HUES48 (cell line): ENCODE data around the gene NPM3.

Experiments used
- H3K27ac ChIP-seq: one replicate; pipeline ENCODE4 v1.7.0; 2013; ENCODE audit warnings: low read depth, low read length, inconsistent platforms
- H3K27me3 ChIP-seq: 2 replicates; pipeline ENCODE4 v1.6.1; 2013; ENCODE audit warnings: mild to moderate bottlenecking, low read length; ENCODE audit not compliant: control insufficient read depth, insufficient read depth
- H3K36me3 ChIP-seq: 2 replicates; pipeline ENCODE4 v1.6.1; 2013; ENCODE audit warnings: low read length; ENCODE audit not compliant: control insufficient read depth, insufficient read depth
- H3K4me1 ChIP-seq: 2 replicates; pipeline ENCODE4 v1.6.1; 2013; ENCODE audit warnings: mild to moderate bottlenecking, low read length; ENCODE audit not compliant: control insufficient read depth, insufficient read depth
- H3K4me3 ChIP-seq: 2 replicates; pipeline ENCODE4 v1.5.1; 2013; ENCODE audit warnings: mild to moderate bottlenecking, low read depth, low read length
- H3K9ac ChIP-seq: 2 replicates; pipeline ENCODE4 v1.6.1; 2013; ENCODE audit warnings: mild to moderate bottlenecking, low read depth, low read length, moderate library complexity
- H3K9me3 ChIP-seq: 2 replicates; pipeline ENCODE4 v1.6.1; 2013; ENCODE audit warnings: low read length; ENCODE audit not compliant: control insufficient read depth, insufficient read depth

The NPM3 gene

GRCh38 chr10:101818872-101819633, 35.8 kb upstream of the NPM3 start:
- H3K27ac ChIP-seq: peak overlapping the region; percentile 88
- H3K36me3 ChIP-seq: no peaks in the 10 kb centered on the region
- peaks cover 15% of the 10 kb centered on the region; the same call in 1 of the 2 replicates for H3K4me1 ChIP-seq
- H3K4me3 ChIP-seq: peak overlapping the region; percentile 97
- peak overlapping the region; percentile 61 for H3K9ac ChIP-seq
- H3K27me3 ChIP-seq: no peaks in the 10 kb centered on the region
- H3K9me3 ChIP-seq: no peaks in the 10 kb centered on the region

- Histone ChIP-seq H3K9ac (peak within 1 kb of the TSS; percentile 100), H3K27me3 (no peaks in the 10 kb centered on the region), H3K36me3 (peaks cover 3% of the 10 kb centered on the region), H3K9me3 (no peaks in the 10 kb centered on the region), H3K27ac (peak within 1 kb of the TSS; percentile 98), H3K4me1 (peaks cover 22% of the 10 kb centered on the region), H3K4me3 (peak within 1 kb of the TSS; percentile 97)
Observed at GRCh38 chr10:101818119-101818871, 35.0 kb upstream of the NPM3 start, which contains the start of gene OGA. TSS of gene OGA (minus strand) at chr10:101818444. CDS start at chr10:101818022, 422 bp downstream.

GRCh38 chr10:101817337-101818118, 34.3 kb upstream of the NPM3 start:
- no peaks in the 10 kb centered on the region for H3K9me3 ChIP-seq
- H3K9ac ChIP-seq: peak overlapping the region; percentile 100
- H3K4me3 ChIP-seq: peak overlapping the region; percentile 97
- H3K27ac ChIP-seq: peak overlapping the region; percentile 98
- H3K4me1 ChIP-seq: peaks cover 23% of the 10 kb centered on the region
- no peaks in the 10 kb centered on the region for H3K27me3 ChIP-seq
- peaks cover 11% of the 10 kb centered on the region for H3K36me3 ChIP-seq

GRCh38 chr10:101816913-101817336, 33.7 kb upstream of the NPM3 start:
- H3K9me3 ChIP-seq: no peaks in the 10 kb centered on the region
- H3K4me3 ChIP-seq: peak overlapping the region; percentile 97
- H3K36me3 ChIP-seq: peaks cover 17% of the 10 kb centered on the region
- no peaks in the 10 kb centered on the region for H3K27me3 ChIP-seq
- peak overlapping the region; percentile 98 for H3K27ac ChIP-seq
- peaks cover 24% of the 10 kb centered on the region for H3K4me1 ChIP-seq
- H3K9ac ChIP-seq: peak overlapping the region; percentile 100

- H3K36me3 ChIP-seq: peaks cover 22% of the 10 kb centered on the region
- peak overlapping the region; percentile 7 for H3K27ac ChIP-seq
- peaks cover 24% of the 10 kb centered on the region for H3K4me1 ChIP-seq
- peak overlapping the region; percentile 100 for H3K9ac ChIP-seq
- H3K27me3 ChIP-seq: no peaks in the 10 kb centered on the region
- peak overlapping the region; percentile 97 for H3K4me3 ChIP-seq
- H3K9me3 ChIP-seq: no peaks in the 10 kb centered on the region
Observed at GRCh38 chr10:101816376-101816775, 33.1 kb upstream of the NPM3 start.

GRCh38 chr10:101814466-101815071, 31.3 kb upstream of the NPM3 start:
- Histone ChIP-seq H3K4me1 (peaks cover 24% of the 10 kb centered on the region), H3K27me3 (no peaks in the 10 kb centered on the region), H3K4me3 (peak overlapping the region; percentile 97), H3K9me3 (no peaks in the 10 kb centered on the region), H3K27ac (no peak overlapping the region), H3K9ac (no peak overlapping the region), H3K36me3 (peaks cover 40% of the 10 kb centered on the region)

GRCh38 chr10:101812606-101813005, 29.4 kb upstream of the NPM3 start:
- Histone ChIP-seq H3K9ac (no peak overlapping the region), H3K27ac (no peak overlapping the region), H3K27me3 (no peaks in the 10 kb centered on the region), H3K4me3 (no peak overlapping the region), H3K9me3 (no peaks in the 10 kb centered on the region), H3K4me1 (peaks cover 20% of the 10 kb centered on the region), H3K36me3 (peaks cover 60% of the 10 kb centered on the region)

GRCh38 chr10:101807158-101807557, 23.9 kb upstream of the NPM3 start:
- no peaks in the 10 kb centered on the region for H3K27me3 ChIP-seq
- no peaks in the 10 kb centered on the region for H3K4me1 ChIP-seq
- H3K9me3 ChIP-seq: no peaks in the 10 kb centered on the region
- no peak overlapping the region for H3K27ac ChIP-seq
- no peak overlapping the region for H3K4me3 ChIP-seq
- no peak overlapping the region for H3K9ac ChIP-seq
- H3K36me3 ChIP-seq: peaks cover 95% of the 10 kb centered on the region

GRCh38 chr10:101803511-101803910, 20.3 kb upstream of the NPM3 start:
- no peaks in the 10 kb centered on the region for H3K9me3 ChIP-seq
- H3K27ac ChIP-seq: no peak overlapping the region
- H3K4me1 ChIP-seq: no peaks in the 10 kb centered on the region
- H3K4me3 ChIP-seq: no peak overlapping the region
- no peak overlapping the region for H3K9ac ChIP-seq
- peaks cover 96% of the 10 kb centered on the region for H3K36me3 ChIP-seq
- no peaks in the 10 kb centered on the region for H3K27me3 ChIP-seq

- H3K36me3 ChIP-seq: peaks cover 98% of the 10 kb centered on the region
- no peak overlapping the region for H3K27ac ChIP-seq
- H3K9ac ChIP-seq: no peak overlapping the region
- no peaks in the 10 kb centered on the region for H3K27me3 ChIP-seq
- no peaks in the 10 kb centered on the region for H3K9me3 ChIP-seq
- H3K4me1 ChIP-seq: no peaks in the 10 kb centered on the region
- H3K4me3 ChIP-seq: no peak overlapping the region
Observed at GRCh38 chr10:101797403-101798059, 14.3 kb upstream of the NPM3 start.
